Astrocyte of the spinal cord (primary cell): Measurements from ENCODE around the gene TXNDC11.

ENCODE experiments used
- DNase-seq: peaks from one replicate; pipeline ENCODE4 v3.0.0; 2011; ENCODE audit warnings: low read depth, low spot score
- H3K4me3 ChIP-seq: 2 replicates; pipeline ENCODE4 v1.5.1; 2011; ENCODE audit warnings: low read depth, mild to moderate bottlenecking, low read length, moderate library complexity
- in situ Hi-C: cut with HindIII; loops from 2 replicates; pipeline ENCODE4 v1.10.0; 2017; ENCODE audit warnings: low sequenced_read_pairs
- TF ChIP-seq, protein P1 (sequence below): IDR thresholded peaks from 2 replicates; pipeline ENCODE4 v1.5.1; 2012; ENCODE audit warnings: low read depth, mild to moderate bottlenecking, low read length, inconsistent platforms

TXNDC11 gene

DNA sequence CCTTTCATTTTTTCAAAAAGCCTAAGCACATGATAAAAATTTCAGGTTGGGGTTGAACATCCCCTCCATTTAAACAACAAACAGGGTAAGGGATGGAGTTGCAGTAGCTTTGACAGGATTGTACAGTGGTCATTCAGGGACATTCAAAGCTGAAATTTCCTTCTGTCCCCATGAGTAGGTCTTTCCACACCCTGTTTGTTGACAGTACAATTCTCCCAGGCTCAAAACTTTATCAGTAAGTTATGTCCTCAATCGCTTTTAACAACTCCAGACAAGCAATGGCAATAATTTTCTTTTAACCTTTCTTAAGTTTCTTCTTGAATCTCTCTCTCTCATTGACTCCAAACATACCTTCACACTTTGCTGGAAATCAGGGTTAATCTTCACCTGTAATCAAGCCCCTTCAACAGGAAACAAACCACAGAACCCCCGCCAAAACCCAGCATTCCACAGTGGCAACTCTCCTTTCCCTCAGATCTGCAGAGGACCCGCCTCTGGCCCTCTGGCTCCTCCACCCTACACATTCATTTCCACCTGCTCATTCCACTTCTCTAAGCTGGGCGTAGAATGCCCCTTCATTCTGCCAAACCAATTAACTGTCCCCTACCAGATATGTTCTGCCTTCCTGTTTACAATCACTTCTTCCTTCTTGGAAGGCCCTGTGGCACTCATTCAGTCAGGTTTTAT lies 20.7 kb downstream of the TXNDC11 start:
- TF ChIP-seq, protein P1, sequence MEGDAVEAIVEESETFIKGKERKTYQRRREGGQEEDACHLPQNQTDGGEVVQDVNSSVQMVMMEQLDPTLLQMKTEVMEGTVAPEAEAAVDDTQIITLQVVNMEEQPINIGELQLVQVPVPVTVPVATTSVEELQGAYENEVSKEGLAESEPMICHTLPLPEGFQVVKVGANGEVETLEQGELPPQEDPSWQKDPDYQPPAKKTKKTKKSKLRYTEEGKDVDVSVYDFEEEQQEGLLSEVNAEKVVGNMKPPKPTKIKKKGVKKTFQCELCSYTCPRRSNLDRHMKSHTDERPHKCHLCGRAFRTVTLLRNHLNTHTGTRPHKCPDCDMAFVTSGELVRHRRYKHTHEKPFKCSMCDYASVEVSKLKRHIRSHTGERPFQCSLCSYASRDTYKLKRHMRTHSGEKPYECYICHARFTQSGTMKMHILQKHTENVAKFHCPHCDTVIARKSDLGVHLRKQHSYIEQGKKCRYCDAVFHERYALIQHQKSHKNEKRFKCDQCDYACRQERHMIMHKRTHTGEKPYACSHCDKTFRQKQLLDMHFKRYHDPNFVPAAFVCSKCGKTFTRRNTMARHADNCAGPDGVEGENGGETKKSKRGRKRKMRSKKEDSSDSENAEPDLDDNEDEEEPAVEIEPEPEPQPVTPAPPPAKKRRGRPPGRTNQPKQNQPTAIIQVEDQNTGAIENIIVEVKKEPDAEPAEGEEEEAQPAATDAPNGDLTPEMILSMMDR = no peak
- DNase-seq = no peak
- in situ Hi-C loops = no loop called here
- H3K4me3 ChIP-seq = no peak overlapping the region

DNA sequence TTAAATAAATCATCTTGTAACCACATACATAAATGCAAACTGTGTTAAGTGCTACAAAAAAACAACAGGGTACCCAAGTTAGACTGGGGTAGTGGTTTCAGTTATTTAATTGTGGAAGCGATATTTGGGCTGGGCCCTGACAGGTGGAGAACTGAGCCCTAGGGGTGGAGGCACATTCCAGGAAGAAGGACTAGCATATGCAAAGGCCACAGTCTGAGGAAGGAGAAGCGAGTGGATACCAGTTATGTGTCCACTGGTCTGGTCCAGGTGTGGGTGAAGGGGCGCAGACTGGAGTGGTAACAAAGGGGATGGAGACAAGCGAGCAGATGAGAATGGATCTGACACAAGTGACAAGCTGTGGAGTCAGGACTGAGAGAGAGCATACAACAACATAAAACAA lies 22.9 kb downstream of the TXNDC11 start:
- no peak for DNase-seq
- in situ Hi-C loops = no loop called here
- TF ChIP-seq, protein P1 = no peak
- H3K4me3 ChIP-seq = no peak overlapping the region

DNA sequence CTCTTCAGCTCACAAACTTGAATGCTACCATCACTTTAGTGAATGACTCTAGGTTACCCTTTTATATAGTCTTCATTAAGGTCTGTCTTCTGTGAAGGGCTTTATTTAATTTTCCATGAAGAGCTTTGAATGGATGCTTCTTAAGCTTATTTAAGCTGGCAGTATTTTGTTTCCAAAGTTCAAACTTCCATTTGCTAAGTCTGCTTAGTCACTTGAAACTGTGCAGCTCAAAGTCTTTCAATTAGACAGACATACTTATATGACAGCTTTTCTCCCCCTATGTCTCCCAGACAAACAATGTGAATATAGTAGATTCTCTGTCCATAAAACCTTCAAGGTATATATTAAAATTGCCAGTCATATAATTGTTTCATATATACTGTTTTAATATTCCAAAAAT lies 23.5 kb downstream of the TXNDC11 start:
- in situ Hi-C loops = no loop called here
- no peak for DNase-seq
- TF ChIP-seq, protein P1 = no peak
- no peak overlapping the region for H3K4me3 ChIP-seq

DNA sequence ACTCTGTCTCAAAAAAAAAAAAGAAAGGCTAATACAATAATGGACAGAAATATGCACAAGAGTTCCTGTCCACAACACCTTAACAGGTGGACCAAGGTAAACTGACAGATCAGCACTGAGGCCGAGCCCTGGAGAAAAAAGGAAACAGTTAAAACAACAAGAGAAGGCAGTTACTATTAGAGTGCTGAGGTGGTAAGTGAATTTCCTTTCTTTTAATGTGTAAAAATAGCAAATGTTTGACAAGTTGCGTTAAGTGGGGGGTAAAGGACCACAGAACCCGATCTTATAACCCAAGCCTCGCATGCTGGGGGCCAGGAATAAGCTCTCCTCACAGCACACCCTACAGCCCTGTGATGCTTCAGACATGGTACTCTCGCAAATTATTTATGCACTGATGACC lies 24.8 kb downstream of the TXNDC11 start:
- DNase-seq = no peak
- in situ Hi-C loops = no loop called here
- TF ChIP-seq, protein P1 = no peak
- H3K4me3 ChIP-seq = no peak overlapping the region

DNA sequence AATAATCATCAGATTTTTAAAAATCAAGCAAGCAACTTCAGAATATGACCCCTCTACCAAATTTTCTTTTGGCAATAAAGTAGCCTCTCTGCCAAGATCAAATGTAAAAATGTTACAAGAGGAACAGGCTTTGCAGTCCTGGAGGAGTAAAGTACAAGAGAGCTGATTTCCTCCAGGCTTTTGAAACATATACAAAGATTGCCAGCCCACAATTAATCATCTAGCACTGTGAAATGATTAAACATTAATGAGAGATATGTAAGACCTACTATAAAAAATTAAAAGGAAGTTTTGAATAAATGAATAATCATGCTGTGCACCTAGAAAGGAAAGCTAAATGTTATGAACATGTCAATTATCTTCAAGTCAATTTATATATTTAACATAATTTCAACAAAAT lies 26.3 kb downstream of the TXNDC11 start:
- TF ChIP-seq, protein P1 = no peak
- DNase-seq = no peak
- H3K4me3 ChIP-seq = no peak overlapping the region
- in situ Hi-C loops = no loop called here

DNA sequence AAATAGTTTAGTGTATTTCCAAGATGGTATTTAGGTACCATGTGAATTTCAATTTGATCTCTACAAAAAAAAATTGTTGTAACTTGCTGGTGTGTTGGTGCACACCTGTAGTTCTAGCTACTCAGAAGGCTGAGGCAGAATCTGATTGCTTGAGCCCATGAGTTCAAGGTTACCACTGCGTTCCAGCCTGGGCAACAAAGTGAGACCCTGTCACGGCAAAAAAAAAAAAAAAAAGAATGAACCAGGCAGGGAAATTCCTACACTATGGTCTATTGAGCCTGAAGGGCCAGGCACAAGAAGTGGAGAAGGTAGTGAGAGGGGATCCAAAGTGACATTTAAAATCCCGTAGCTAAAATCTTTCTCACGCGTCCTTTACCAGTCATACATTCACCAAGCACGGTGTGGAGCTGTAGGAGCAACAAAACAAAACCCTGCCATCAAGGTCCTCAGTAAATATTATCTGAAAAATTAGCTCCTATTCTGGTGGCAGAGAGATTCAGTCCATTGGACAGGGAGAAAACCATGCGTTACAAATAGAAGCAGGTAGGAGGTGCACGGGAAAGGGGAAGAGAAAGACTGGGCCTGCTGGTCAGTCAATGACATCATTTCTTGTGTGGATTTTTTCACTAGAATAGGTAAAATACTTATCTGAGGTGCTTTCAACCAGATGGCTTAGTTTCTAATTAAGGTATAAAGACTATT lies 27.3 kb downstream of the TXNDC11 start:
- TF ChIP-seq, protein P1 = no peak
- in situ Hi-C loops = no loop called here
- H3K4me3 ChIP-seq = no peak overlapping the region
- DNase-seq = no peak
